ENCODE results near the gene IFNG.

Gene IFNG

GRCh38 chr12:68178774-68179439 lies 19.4 kb upstream of the IFNG start:
- TF ChIP-seq POLR2AphosphoS5 (IDR thresholded peaks at IDR 0.05; ENCODE audit: low read depth, low read length) (no peak), SIN3A (IDR thresholded peaks at IDR 0.05; ENCODE audit: borderline replicate concordance, insufficient read depth, low read length) (no peak), FOXP2 (optimal IDR thresholded peaks at IDR 0.05; ENCODE audit: borderline replicate concordance, extremely low read depth, extremely low read length, insufficient read depth) (no peak), TAF1 (IDR thresholded peaks at IDR 0.05; ENCODE audit: borderline replicate concordance, insufficient read depth, low read length) (no peak)
- TF ChIP-seq, protein P1, sequence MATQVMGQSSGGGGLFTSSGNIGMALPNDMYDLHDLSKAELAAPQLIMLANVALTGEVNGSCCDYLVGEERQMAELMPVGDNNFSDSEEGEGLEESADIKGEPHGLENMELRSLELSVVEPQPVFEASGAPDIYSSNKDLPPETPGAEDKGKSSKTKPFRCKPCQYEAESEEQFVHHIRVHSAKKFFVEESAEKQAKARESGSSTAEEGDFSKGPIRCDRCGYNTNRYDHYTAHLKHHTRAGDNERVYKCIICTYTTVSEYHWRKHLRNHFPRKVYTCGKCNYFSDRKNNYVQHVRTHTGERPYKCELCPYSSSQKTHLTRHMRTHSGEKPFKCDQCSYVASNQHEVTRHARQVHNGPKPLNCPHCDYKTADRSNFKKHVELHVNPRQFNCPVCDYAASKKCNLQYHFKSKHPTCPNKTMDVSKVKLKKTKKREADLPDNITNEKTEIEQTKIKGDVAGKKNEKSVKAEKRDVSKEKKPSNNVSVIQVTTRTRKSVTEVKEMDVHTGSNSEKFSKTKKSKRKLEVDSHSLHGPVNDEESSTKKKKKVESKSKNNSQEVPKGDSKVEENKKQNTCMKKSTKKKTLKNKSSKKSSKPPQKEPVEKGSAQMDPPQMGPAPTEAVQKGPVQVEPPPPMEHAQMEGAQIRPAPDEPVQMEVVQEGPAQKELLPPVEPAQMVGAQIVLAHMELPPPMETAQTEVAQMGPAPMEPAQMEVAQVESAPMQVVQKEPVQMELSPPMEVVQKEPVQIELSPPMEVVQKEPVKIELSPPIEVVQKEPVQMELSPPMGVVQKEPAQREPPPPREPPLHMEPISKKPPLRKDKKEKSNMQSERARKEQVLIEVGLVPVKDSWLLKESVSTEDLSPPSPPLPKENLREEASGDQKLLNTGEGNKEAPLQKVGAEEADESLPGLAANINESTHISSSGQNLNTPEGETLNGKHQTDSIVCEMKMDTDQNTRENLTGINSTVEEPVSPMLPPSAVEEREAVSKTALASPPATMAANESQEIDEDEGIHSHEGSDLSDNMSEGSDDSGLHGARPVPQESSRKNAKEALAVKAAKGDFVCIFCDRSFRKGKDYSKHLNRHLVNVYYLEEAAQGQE (IDR thresholded peaks at IDR 0.05; ENCODE audit: insufficient read depth in 1 of 2, low read depth in 2 of 2, low read length in 2 of 2), result no peak

DNA sequence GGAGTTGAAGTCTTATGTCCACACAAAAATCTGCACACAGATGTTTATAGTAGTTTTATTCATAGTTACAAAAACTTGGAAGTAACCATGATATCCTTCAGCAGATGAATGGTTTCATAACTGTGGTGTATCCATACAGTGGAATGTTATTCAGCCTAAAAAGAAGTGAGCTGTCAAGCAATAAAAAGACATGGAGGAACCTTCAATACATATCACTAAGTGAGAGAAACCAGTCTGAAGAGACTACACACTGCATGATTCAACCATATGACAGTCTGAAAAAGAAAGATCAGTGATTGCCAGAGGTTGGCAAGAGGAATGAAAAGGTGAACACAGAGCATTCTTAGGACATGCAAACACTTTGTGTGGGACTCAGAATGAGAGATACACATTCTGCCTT lies 18.6 kb upstream of the IFNG start:
- TF ChIP-seq SIN3A (IDR thresholded peaks at IDR 0.05; ENCODE audit: borderline replicate concordance, insufficient read depth, low read length) (no peak), TAF1 (IDR thresholded peaks at IDR 0.05; ENCODE audit: borderline replicate concordance, insufficient read depth, low read length) (no peak), POLR2AphosphoS5 (IDR thresholded peaks at IDR 0.05; ENCODE audit: low read depth, low read length) (no peak), FOXP2 (optimal IDR thresholded peaks at IDR 0.05; ENCODE audit: borderline replicate concordance, extremely low read depth, extremely low read length, insufficient read depth) (no peak)
- TF ChIP-seq, protein P1 (IDR thresholded peaks at IDR 0.05; ENCODE audit: insufficient read depth in 1 of 2, low read depth in 2 of 2, low read length in 2 of 2), result no peak

DNA sequence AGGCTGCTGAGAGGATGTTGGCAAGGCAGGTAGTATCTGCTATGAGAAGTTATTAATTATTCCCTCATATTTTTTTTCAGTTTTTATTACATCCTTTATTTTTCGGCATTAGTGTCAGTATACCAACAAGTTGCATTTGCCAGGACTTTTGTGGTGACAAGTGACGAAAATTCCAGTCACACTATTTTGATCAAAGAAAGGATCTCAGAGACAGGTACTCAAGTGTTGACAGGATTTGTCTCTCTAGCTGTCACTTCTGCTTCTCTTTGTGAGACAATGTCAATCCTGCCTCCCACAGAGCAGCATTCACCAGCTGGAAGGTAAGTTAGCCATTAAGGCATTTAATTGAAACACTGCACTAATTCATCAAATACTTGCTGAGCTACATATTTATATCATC lies 18.0 kb upstream of the IFNG start:
- TF ChIP-seq FOXP2 (optimal IDR thresholded peaks at IDR 0.05; ENCODE audit: borderline replicate concordance, extremely low read depth, extremely low read length, insufficient read depth) (no peak), POLR2AphosphoS5 (IDR thresholded peaks at IDR 0.05; ENCODE audit: low read depth, low read length) (no peak), TAF1 (IDR thresholded peaks at IDR 0.05; ENCODE audit: borderline replicate concordance, insufficient read depth, low read length) (no peak), SIN3A (IDR thresholded peaks at IDR 0.05; ENCODE audit: borderline replicate concordance, insufficient read depth, low read length) (no peak)
- TF ChIP-seq, protein P1 (IDR thresholded peaks at IDR 0.05; ENCODE audit: insufficient read depth in 1 of 2, low read depth in 2 of 2, low read length in 2 of 2), result no peak

DNA sequence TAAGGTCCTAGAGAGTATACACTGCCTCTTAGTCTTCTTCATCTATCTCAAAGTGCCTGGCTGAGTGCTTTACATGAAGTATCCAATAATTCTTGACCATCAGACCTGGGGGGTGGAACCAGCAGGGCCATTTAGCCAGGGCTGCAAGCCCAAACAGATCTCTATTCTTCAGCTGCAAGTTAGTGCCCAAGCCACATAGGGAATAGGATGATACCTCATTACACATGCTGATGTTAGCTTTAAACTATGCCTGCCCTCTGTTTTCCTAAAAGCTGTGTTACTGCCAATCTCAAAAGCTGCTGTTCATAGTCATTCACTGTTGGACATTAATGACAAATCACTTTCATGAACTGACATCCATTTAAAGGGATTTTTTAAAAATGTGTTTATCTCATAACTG lies 16.7 kb upstream of the IFNG start:
- no peak for TF ChIP-seq SIN3A (IDR thresholded peaks at IDR 0.05; ENCODE audit: borderline replicate concordance, insufficient read depth, low read length)
- TF ChIP-seq FOXP2 (optimal IDR thresholded peaks at IDR 0.05; ENCODE audit: borderline replicate concordance, extremely low read depth, extremely low read length, insufficient read depth), result no peak
- TF ChIP-seq, protein P1 (IDR thresholded peaks at IDR 0.05; ENCODE audit: insufficient read depth in 1 of 2, low read depth in 2 of 2, low read length in 2 of 2), result no peak
- TF ChIP-seq POLR2AphosphoS5 (IDR thresholded peaks at IDR 0.05; ENCODE audit: low read depth, low read length), result no peak
- TF ChIP-seq TAF1 (IDR thresholded peaks at IDR 0.05; ENCODE audit: borderline replicate concordance, insufficient read depth, low read length), result no peak
